K562 (cell line): ENCODE data around the gene SKAP1. TPM values are rescaled to one million over a fixed set of nuclear protein-coding genes. Genes with fewer than 3 reads are reported as not detected.

Source experiments
- ATAC-seq: fragments of 200-7000 bp; cut with Tn5 transposase; 3 replicates; pipeline ENCODE4 v1.9.1; 2020; ENCODE audit warnings: moderate library complexity
- BruUV-seq: library from RNA; stranded (reverse); fragments of 400-500 nt; replicated peaks from 2 replicates; lab custom pipeline; 2021; lab: Mats Ljungman, UMichigan
- CTCF ChIA-PET: fragments of 300-600 bp; formaldehyde crosslinking; extraction: SDS; loops from one replicate; lab custom pipeline; 2021; ENCODE audit warnings: low intra/inter-chr PET ratio; lab: Yijun Ruan, JAX
- POLR2A ChIA-PET: fragments of 300-600, 350-650 bp; sonication (Branson Sonifier 250); formaldehyde crosslinking; extraction: SDS; loops from one replicate; lab custom pipeline; 2021; ENCODE audit warnings: antibody characterized with exemption, inconsistent platforms; lab: Yijun Ruan, JAX
- DNase-seq, 4 experiments: peaks; one replicate each; pipeline versions ENCODE4 v3.0.0 to v3.0.0-alpha.2; 2011 to 2018; ENCODE audit warnings: low spot score in 3 of 4, mixed read lengths in 3 of 4; ENCODE audit errors: extremely low read depth in 1 of 4
- FAIRE-seq: peaks from 2 replicates; lab custom pipeline; 2011; peaks lifted over from hg19 to GRCh38; lab: Jason Lieb, UNC
- H2AFZ ChIP-seq: 2 replicates; pipeline ENCODE4 v1.6.0; 2011; ENCODE audit warnings: low read depth, low read length, control low read depth, inconsistent platforms
- H3K27ac ChIP-seq: fragments of 200-600 bp; 3 replicates; pipeline ENCODE4 v1.8.0; 2011; ENCODE audit warnings: low read depth, mild to moderate bottlenecking, control low read depth, inconsistent platforms, low read length, moderate library complexity, mixed read lengths; ENCODE audit errors: extremely low read depth
- H3K27me3 ChIP-seq, 2 experiments: fragments of 300-600 bp in 1 of 2; 2 replicates in 1 of 2; 3 replicates in 1 of 2; pipeline versions ENCODE4 v1.6.0 to v1.8.0; 2011; ENCODE audit warnings: inconsistent platforms in 2 of 2, low read length in 2 of 2, mild to moderate bottlenecking in 1 of 2, mixed read lengths in 1 of 2, moderate library complexity in 1 of 2; ENCODE audit not compliant: control insufficient read depth in 2 of 2, insufficient read depth in 2 of 2
- H3K36me3 ChIP-seq: fragments of 300-600 bp; 3 replicates; pipeline ENCODE4 v1.8.0; 2011; ENCODE audit warnings: mild to moderate bottlenecking, low read length, inconsistent platforms; ENCODE audit not compliant: control insufficient read depth, insufficient read depth
- H3K4me1 ChIP-seq, 2 experiments: fragments of 200-600 bp in 1 of 2; replicated peaks in 1 of 2; 2 replicates in 1 of 2; 3 replicates in 1 of 2; pipeline versions ENCODE4 v1.5.1 to v1.8.0; 2011; ENCODE audit warnings: inconsistent platforms in 2 of 2, low read length in 2 of 2, mild to moderate bottlenecking in 1 of 2, mixed read lengths in 1 of 2, moderate library complexity in 1 of 2; ENCODE audit not compliant: control insufficient read depth in 2 of 2, insufficient read depth in 2 of 2
- H3K4me2 ChIP-seq: 2 replicates; pipeline ENCODE4 v1.6.1; 2011; ENCODE audit warnings: low read length, control low read depth, inconsistent platforms, mixed read lengths; ENCODE audit not compliant: insufficient read depth
- H3K4me3 ChIP-seq: fragments of 200-600 bp; sonication (generic), shearing (Covaris generic); 2 replicates; pipeline ENCODE4 v1.5.1; 2016; ENCODE audit warnings: control low read depth, inconsistent platforms
- H3K79me2 ChIP-seq: fragments of 200-600 bp; 3 replicates; pipeline ENCODE4 v1.8.0; 2011; ENCODE audit warnings: low read length, inconsistent platforms; ENCODE audit not compliant: control insufficient read depth, insufficient read depth
- H3K9ac ChIP-seq, 2 experiments: 2 replicates each; pipeline versions ENCODE4 v1.6.0 to v1.6.1; 2011; ENCODE audit warnings: low read depth in 2 of 2, low read length in 2 of 2, control low read depth in 1 of 2, inconsistent platforms in 1 of 2, mild to moderate bottlenecking in 1 of 2, mixed read lengths in 1 of 2; ENCODE audit not compliant: insufficient read depth in 1 of 2
- H3K9me1 ChIP-seq: one replicate; pipeline ENCODE4 v1.6.0; 2011; ENCODE audit warnings: inconsistent platforms, mild to moderate bottlenecking, low read length, moderate library complexity; ENCODE audit not compliant: control insufficient read depth, insufficient read depth
- H3K9me3 ChIP-seq: replicated peaks from 2 replicates; pipeline ENCODE4 v1.5.1; 2011; ENCODE audit warnings: low read depth, low read length, inconsistent platforms; ENCODE audit not compliant: control insufficient read depth, insufficient read depth
- H4K20me1 ChIP-seq: replicated peaks from 2 replicates; pipeline ENCODE4 v1.6.1; 2011; ENCODE audit warnings: low read length, inconsistent platforms, mixed read lengths; ENCODE audit not compliant: control insufficient read depth, insufficient read depth
- CSDE1 ChIP-seq, 2 experiments: fragments of 450-650 bp; IDR thresholded peaks; 2 replicates each; pipeline ENCODE4 v1.6.1; 2016; ENCODE audit warnings: mild to moderate bottlenecking in 1 of 2
- FUS ChIP-seq: fragments of 200-400 bp; formaldehyde crosslinking; optimal IDR thresholded peaks from 2 replicates; pipeline ENCODE3; 2017; ENCODE audit warnings: low read depth, low read length
- L3MBTL2 ChIP-seq: fragments of 450-650 bp; IDR thresholded peaks from 2 replicates; pipeline ENCODE4 v1.6.1; 2016; ENCODE audit warnings: mild to moderate bottlenecking, moderate library complexity
- MXD1 ChIP-seq: fragments of 250-450 bp; sonication (Bioruptor Pico); IDR thresholded peaks from 2 replicates; pipeline ENCODE4 v1.8.0; 2021; ENCODE audit warnings: borderline replicate concordance, mild to moderate bottlenecking, moderate library complexity; ENCODE audit not compliant: poor library complexity, severe bottlenecking
- SMAD2 ChIP-seq: fragments of 150-350 bp; IDR thresholded peaks from 2 replicates; pipeline ENCODE4 v1.6.1; 2014; ENCODE audit warnings: low read depth, mild to moderate bottlenecking, low read length
- SMAD4 ChIP-seq: fragments of 250-450 bp; sonication (Bioruptor Pico); conservative IDR thresholded peaks from 2 replicates; pipeline ENCODE4 v1.8.0; 2021; ENCODE audit warnings: inconsistent platforms, mild to moderate bottlenecking, moderate library complexity
- TCF3 ChIP-seq: sonication (generic); formaldehyde crosslinking; IDR thresholded peaks from 2 replicates; pipeline ENCODE4 v1.4.0; 2020; ENCODE audit warnings: mild to moderate bottlenecking, missing genetic modification reagents
- ZNF644 ChIP-seq: fragments of 200-800 bp; sonication (Bioruptor generic); IDR thresholded peaks from 2 replicates; pipeline ENCODE4 v1.6.1; 2016; ENCODE audit warnings: low read depth, missing genetic modification characterization, missing compliant biosample characterization
- in situ Hi-C: fragments of 300-500 bp; cut with MboI; formaldehyde crosslinking; loops from 4 replicates; pipeline ENCODE4 v1.15.0; 2018; ENCODE audit warnings: inconsistent platforms, mixed read lengths
- intact Hi-C: fragments of 100-400 bp; cut with micrococcal nuclease; formaldehyde crosslinking; loops from 2 replicates; pipeline ENCODE4 v1.14.2; 2022
- polyA plus RNA-seq, 8 experiments: library from polyadenylated mRNA; depleted of rRNA in 4 of 8; stranded (reverse) in 5 of 8; unstranded in 3 of 8; fragments of >200 nt; fragmentation: Nextera tagmentation in 2 of 8; fragmentation: Illumina TruSeq in 1 of 8; extraction: Ambion mirVana in 2 of 8; extraction: Trizol in 1 of 8; gene quantifications; 2 replicates each; pipeline versions ENCODE4 v1.2.1 to v1.2.3, GENCODE V29; 2011 to 2014; ENCODE audit warnings: inconsistent platforms in 1 of 8, missing spikeins in 1 of 8
- total RNA-seq, 7 experiments: library from RNA; depleted of rRNA in 6 of 7; stranded (reverse); fragments of >200 nt in 6 of 7; fragmentation: Illumina TruSeq in 2 of 7; extraction: Trizol in 2 of 7; gene quantifications; 2 replicates each; pipeline versions ENCODE4 v1.2.1 to v1.2.3, GENCODE V29; 2011 to 2021; ENCODE audit warnings: low replicate concordance in 1 of 7

The SKAP1 gene
- total and polyA plus RNA-seq, 9 of the 15 experiments (the other 6 are each of a cell fraction or from before 2014, with no cell fraction given), result 0.06 to 0.80 (median 0.10) TPM; not detected in 4

- Histone ChIP-seq H3K4me1 (peaks cover 7 to 26% of the 10 kb centered on the region in 2 experiments; a peak in 4 of 5 replicates), H2AFZ (peak overlapping the region; percentile 74), H3K9me3 (no peaks in the 10 kb centered on the region), H3K27me3 (no peaks in the 10 kb centered on the region), H3K4me2 (no peak overlapping the region), H3K9me1 (no peaks in the 10 kb centered on the region), H3K4me3 (no peak overlapping the region), H4K20me1 (no peaks in the 10 kb centered on the region), H3K9ac (no peak overlapping the region), H3K36me3 (no peaks in the 10 kb centered on the region), H3K79me2 (no peaks in the 10 kb centered on the region), H3K27ac (no peak overlapping the region)
- intact Hi-C loops (no loop called here), in situ Hi-C loops (no loop called here)
- no peak for DNase-seq
- POLR2A ChIA-PET, result interaction anchor here (1.6 kb wide), 1 partner anchor 12 kb away, joined by 4 read pairs; no protein-coding TSS in a partner anchor
- no peak for ATAC-seq
- CTCF ChIA-PET, result no interaction called here
- TF ChIP-seq TCF3 (CRISPR knock-in tag), result no peak
- no peak for TF ChIP-seq MXD1 (CRISPR knock-in tag)
- no peak for TF ChIP-seq ZNF644 (tag)
- no peak for TF ChIP-seq CSDE1 (IDR thresholded peaks at IDR 0.05)
- no peak for TF ChIP-seq FUS
- no peak for TF ChIP-seq L3MBTL2
- no peak for TF ChIP-seq SMAD2
- no peak for TF ChIP-seq SMAD4 (CRISPR knock-in tag)
- FAIRE-seq, result no peak
- no TSS peak for BruUV-seq
Measured at GRCh38 chr17:48453447-48453846, 23.4 kb upstream of the SKAP1 start.
